ENCODE data around the gene L3MBTL1. TPM values are rescaled to one million over a fixed set of nuclear protein-coding genes. Genes with fewer than 3 reads are reported as not detected.

L3MBTL1 gene
- total RNA-seq, 2 donors from 2014 or later = 38.4 to 57.6 TPM

DNA sequence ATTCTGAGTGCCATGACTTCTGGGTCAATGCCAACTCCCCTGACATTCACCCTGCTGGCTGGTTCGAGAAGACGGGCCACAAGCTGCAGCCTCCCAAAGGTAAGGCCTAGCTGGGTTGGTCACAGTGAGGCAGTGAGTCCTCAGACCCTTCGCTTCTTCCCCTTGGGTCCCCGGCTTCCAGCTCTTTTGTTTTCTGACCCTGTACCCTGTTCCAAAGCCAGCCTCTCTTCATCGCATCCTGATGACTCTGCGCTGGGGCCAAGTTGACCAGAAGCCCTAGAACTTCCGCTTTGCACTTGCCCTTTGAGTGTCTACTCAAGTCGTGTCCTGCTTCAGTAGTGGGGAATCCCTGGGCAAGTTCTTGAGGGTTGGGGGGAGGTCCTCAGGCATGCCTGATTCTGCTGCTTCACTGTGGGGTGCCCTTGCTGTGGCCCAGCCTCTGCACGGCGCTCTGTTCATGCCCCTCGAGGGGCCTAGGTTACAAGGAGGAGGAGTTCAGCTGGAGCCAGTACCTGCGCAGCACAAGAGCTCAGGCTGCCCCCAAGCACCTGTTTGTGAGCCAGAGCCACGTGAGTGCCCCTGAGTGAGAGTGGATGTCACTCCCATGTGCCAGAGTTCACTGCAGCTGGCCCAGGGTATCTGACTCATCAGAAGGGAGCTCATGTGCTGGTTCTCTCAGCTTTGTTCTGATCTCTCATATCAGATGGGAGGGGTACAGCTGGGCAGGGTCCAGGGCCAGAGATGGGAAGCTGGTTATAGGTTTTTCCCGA is 23.0 kb downstream of the L3MBTL1 start:
- Mint-ChIP-seq H3K27me3 (ENCODE audit: insufficient read depth) (no peaks in the 10 kb centered on the region), H3K27ac (no peak overlapping the region), H3K4me3 (no peak overlapping the region), H3K36me3 (ENCODE audit: low read depth) (peaks cover 22% of the 10 kb centered on the region), H3K9me3 (no peaks in the 10 kb centered on the region), H3K4me1 (no peaks in the 10 kb centered on the region)
- DNase-seq = no peak
- 92 to 93% methylated on average over 13 to 14 of the region's 14 CpGs for WGBS, 2 experiments (ENCODE audit: insufficient coverage in 1 of 2, insufficient read length in 1 of 2)
- Histone ChIP-seq H3K4me1 (ENCODE audit: control insufficient read depth, insufficient read depth, low read length) (no peaks in the 10 kb centered on the region), H3K9ac (ENCODE audit: extremely low read depth, low read length, poor library complexity, severe bottlenecking) (no peak overlapping the region), H3K36me3 (ENCODE audit: control insufficient read depth, insufficient read depth, low read length) (no peaks in the 10 kb centered on the region), H3K4me3 (ENCODE audit: low read length) (no peak overlapping the region), H3K9me3 (ENCODE audit: control insufficient read depth, low read length) (no peaks in the 10 kb centered on the region), H3K27me3 (ENCODE audit: control insufficient read depth, insufficient read depth, low read length, poor library complexity, severe bottlenecking) (no peaks in the 10 kb centered on the region), H3K27ac (ENCODE audit: low read depth, low read length) (no peak overlapping the region)
- TF ChIP-seq, protein P1, sequence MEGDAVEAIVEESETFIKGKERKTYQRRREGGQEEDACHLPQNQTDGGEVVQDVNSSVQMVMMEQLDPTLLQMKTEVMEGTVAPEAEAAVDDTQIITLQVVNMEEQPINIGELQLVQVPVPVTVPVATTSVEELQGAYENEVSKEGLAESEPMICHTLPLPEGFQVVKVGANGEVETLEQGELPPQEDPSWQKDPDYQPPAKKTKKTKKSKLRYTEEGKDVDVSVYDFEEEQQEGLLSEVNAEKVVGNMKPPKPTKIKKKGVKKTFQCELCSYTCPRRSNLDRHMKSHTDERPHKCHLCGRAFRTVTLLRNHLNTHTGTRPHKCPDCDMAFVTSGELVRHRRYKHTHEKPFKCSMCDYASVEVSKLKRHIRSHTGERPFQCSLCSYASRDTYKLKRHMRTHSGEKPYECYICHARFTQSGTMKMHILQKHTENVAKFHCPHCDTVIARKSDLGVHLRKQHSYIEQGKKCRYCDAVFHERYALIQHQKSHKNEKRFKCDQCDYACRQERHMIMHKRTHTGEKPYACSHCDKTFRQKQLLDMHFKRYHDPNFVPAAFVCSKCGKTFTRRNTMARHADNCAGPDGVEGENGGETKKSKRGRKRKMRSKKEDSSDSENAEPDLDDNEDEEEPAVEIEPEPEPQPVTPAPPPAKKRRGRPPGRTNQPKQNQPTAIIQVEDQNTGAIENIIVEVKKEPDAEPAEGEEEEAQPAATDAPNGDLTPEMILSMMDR (conservative IDR thresholded peaks at IDR 0.05) = peak; percentile 16

DNA sequence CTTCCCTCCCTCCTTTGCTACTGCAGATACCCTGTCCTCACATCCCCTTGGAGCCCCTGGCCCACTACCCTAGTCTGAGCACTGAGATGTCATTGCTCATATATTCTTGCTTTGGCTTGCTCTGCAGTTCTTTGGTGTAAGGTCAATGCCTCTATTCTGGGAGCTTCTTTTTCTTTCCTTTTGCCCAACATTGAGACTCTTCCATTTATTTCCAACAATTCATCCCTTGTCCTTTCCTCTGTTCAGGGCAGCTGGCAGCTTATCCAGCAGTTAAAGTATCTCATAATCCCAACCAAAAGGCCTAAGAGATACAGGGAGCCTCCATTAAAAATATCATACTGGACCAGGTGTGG is 23.6 kb downstream of the L3MBTL1 start:
- Mint-ChIP-seq H3K27ac (no peak overlapping the region), H3K4me1 (no peaks in the 10 kb centered on the region), H3K4me3 (no peak overlapping the region), H3K27me3 (ENCODE audit: insufficient read depth) (no peaks in the 10 kb centered on the region), H3K9me3 (no peaks in the 10 kb centered on the region), H3K36me3 (ENCODE audit: low read depth) (peaks cover 22% of the 10 kb centered on the region)
- TF ChIP-seq, protein P1 (conservative IDR thresholded peaks at IDR 0.05) = no peak
- Histone ChIP-seq H3K4me3 (ENCODE audit: low read length) (no peak overlapping the region), H3K4me1 (ENCODE audit: control insufficient read depth, insufficient read depth, low read length) (no peaks in the 10 kb centered on the region), H3K36me3 (ENCODE audit: control insufficient read depth, insufficient read depth, low read length) (no peaks in the 10 kb centered on the region), H3K9me3 (ENCODE audit: control insufficient read depth, low read length) (no peaks in the 10 kb centered on the region), H3K27ac (ENCODE audit: low read depth, low read length) (no peak overlapping the region), H3K27me3 (ENCODE audit: control insufficient read depth, insufficient read depth, low read length, poor library complexity, severe bottlenecking) (no peaks in the 10 kb centered on the region), H3K9ac (ENCODE audit: extremely low read depth, low read length, poor library complexity, severe bottlenecking) (no peak overlapping the region)
- no peak for DNase-seq

DNA sequence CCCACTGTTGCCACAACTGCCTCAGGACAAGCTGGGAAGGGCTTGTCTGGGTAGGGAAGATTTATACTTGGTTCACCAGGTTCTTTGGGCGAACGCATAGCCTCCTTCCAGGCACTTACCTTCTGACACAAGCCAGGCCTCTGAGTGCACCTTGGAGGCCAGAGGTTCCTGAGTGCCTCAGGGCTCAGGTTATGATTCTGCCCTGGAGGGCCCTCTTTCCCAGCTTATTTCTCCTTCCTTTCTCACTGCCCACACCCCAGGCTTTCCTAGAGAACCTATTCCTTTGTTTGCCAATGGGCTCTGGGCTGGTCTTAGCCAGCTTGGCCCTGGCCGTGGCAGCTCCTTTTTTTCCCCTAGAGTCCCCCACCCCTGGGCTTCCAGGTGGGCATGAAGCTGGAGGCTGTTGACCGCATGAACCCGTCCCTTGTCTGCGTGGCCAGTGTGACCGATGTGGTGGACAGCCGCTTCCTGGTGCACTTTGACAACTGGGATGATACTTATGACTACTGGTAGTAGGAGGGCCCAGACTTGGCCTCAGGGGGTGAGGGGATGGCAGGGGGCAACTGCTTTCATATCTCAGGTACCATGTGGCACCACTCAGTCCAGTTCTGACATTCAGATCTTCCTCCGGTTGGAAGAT is 25.0 kb downstream of the L3MBTL1 start:
- H3K4me1 Mint-ChIP-seq = no peaks in the 10 kb centered on the region
- H3K9ac ChIP-seq (ENCODE audit: extremely low read depth, low read length, poor library complexity, severe bottlenecking) = no peak overlapping the region
- H3K27ac Mint-ChIP-seq = no peak overlapping the region
- no peaks in the 10 kb centered on the region for H3K27me3 Mint-ChIP-seq (ENCODE audit: insufficient read depth)
- peaks cover 23% of the 10 kb centered on the region for H3K36me3 Mint-ChIP-seq (ENCODE audit: low read depth)
- no peak for DNase-seq
- H3K9me3 Mint-ChIP-seq = no peaks in the 10 kb centered on the region
- no peaks in the 10 kb centered on the region for H3K9me3 ChIP-seq (ENCODE audit: control insufficient read depth, low read length)
- H3K27me3 ChIP-seq (ENCODE audit: control insufficient read depth, insufficient read depth, low read length, poor library complexity, severe bottlenecking) = no peaks in the 10 kb centered on the region
- H3K36me3 ChIP-seq (ENCODE audit: control insufficient read depth, insufficient read depth, low read length) = no peaks in the 10 kb centered on the region
- TF ChIP-seq, protein P1 (conservative IDR thresholded peaks at IDR 0.05) = no peak
- WGBS, 2 experiments (ENCODE audit: insufficient coverage in 1 of 2, insufficient read length in 1 of 2) = 95% methylated on average over 8 to 9 of the region's 9 CpGs
- no peaks in the 10 kb centered on the region for H3K4me1 ChIP-seq (ENCODE audit: control insufficient read depth, insufficient read depth, low read length)
- H3K4me3 ChIP-seq (ENCODE audit: low read length) = no peak overlapping the region
- H3K27ac ChIP-seq (ENCODE audit: low read depth, low read length) = no peak overlapping the region
- H3K4me3 Mint-ChIP-seq = no peak overlapping the region

Measured in endodermal cell (in vitro differentiated cells).